Subcutaneous adipose tissue (tissue), 1 donor: ENCODE results near the gene TARP.

Source experiments
- TF ChIP-seq, protein P1 (sequence below): fragments of 450-650 bp; IDR thresholded peaks from one replicate; pipeline ENCODE4 v1.5.1; 2016; ENCODE audit warnings: low read depth, mild to moderate bottlenecking, control low read depth, antibody characterized with exemption, moderate library complexity

Gene TARP

DNA sequence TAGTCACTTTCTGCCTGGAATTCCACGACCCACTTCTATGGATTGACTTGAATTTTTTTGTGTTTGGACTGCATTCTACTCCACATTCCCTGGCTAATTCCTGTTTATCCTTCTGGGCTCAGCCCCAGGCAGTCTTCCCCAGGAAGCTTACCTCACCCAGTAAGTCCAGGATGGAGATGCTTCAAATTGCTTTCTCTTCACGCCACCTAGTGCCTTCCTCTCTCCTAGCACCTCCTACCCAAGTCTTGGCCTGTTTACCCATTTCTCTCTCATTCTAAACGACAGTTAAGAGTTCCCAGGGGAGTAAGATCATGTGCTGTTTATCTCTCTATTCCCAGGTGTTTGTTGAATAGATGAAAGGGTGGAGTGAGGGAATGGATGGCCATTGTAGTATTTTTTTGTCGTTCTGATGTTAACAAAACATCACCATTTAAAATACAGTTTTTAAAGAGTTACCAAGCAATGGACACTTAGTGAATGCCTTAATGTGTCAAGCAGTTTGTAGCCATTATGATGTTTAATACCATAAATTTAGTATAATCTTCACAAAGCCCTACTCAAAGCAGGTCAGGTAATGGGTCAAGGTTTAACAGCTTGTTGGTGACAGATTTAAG, 45.5 kb upstream of the TARP start:
- TF ChIP-seq, protein P1, sequence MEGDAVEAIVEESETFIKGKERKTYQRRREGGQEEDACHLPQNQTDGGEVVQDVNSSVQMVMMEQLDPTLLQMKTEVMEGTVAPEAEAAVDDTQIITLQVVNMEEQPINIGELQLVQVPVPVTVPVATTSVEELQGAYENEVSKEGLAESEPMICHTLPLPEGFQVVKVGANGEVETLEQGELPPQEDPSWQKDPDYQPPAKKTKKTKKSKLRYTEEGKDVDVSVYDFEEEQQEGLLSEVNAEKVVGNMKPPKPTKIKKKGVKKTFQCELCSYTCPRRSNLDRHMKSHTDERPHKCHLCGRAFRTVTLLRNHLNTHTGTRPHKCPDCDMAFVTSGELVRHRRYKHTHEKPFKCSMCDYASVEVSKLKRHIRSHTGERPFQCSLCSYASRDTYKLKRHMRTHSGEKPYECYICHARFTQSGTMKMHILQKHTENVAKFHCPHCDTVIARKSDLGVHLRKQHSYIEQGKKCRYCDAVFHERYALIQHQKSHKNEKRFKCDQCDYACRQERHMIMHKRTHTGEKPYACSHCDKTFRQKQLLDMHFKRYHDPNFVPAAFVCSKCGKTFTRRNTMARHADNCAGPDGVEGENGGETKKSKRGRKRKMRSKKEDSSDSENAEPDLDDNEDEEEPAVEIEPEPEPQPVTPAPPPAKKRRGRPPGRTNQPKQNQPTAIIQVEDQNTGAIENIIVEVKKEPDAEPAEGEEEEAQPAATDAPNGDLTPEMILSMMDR: no peak

DNA sequence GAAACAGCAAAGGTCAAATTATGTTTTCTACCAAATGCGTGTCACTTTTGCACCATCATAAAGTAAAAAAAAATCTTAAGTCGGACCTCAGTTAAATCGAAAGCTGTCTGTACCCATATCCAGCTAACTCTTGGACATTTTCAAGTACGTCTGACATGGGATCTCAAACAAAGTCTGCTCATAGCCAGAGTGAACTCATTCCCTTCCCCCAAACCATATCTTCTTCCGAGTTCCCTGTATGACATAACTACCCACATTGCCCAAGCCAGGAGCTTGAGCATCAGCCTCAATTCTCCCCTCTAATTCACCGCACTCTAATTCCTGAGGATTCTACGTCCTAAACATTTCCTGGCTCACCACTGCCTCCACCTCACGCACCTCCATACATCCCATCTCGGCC, 44.8 kb upstream of the TARP start:
- TF ChIP-seq, protein P1: no peak

DNA sequence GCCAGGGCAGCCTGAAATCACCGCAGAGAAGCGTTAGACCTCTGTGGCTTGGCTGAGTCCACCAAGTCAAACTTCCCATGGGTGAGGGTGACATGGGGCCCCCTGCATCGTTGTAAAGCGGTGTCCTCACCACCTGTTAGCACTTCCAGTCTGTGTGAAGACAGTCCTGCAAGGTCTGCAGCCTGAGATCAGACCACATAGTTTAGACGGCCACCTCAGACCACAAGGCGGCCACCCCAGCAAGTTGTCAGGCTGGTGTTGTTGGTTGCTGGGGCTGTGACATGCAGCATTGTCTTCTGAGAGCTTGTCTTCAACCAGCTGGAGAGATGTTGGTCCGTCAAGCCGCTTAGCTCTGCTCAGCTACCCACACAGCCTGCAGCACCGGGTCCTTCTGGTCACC, 44.1 kb upstream of the TARP start:
- TF ChIP-seq, protein P1: no peak

DNA sequence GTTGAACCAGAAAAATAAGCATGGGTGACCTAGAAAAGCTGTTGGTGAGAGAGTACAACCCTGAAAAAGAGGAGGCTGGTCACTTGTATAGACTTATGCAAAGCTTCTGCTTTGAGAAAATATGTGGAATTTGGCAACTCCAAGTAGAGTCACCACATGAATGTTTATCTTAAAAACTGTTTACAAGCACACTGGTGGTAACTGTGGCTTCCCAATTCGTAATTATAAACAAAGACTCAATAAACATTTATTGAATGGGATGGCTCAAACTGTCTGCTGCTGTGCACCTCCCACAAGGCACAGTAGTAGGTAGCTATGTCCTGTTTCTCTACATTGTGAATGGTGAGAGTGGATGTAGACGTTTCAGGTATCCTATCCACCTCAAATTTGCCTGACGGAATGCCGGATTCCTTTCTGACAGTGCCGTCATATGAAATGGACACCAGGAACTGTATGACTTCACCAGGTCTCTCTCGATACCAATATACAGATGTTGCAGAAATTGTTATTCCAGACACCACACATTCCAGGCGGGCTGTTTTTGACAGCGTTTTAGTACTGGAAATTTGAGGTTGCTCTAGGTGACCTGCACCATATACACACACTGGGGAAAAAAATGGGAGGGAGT, 43.4 kb upstream of the TARP start:
- TF ChIP-seq, protein P1: no peak

DNA sequence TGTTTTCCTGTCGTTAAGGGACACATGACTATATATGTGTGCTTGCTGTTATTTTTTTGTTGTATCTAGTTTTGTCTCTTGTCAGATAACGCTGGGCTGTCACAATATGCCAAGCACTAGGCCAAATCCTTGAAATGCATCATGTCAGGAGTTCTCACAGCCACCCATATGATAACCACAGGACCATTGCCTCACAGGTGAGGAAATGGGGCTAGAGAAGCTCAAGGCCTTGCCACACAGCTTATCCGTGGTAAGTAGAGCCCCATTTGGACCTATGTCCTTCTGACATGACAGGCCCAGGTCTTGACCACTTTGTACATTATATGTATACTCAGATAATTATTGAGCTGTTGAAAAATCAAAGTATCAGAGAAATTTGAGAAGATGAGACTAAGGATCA, 42.0 kb upstream of the TARP start:
- TF ChIP-seq, protein P1: no peak

DNA sequence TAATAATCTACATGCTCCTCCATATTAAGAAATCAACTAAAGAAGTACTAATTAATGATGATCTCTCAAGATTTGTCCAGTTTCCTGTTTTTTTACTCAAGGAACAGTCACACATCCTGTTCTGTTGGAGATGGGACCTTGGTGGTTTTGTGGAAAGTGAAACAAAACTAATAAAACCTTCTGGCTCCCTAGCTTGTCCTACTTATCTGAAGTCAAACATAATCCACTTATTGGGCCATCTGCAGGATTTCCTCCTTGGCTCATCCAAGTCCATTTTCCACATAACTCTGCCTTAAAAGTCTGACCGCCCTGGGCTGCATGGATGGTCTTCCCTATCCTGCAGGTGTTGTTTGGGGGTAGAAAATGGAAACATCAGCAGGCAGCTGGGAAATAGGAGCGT, 39.4 kb upstream of the TARP start:
- TF ChIP-seq, protein P1: no peak

DNA sequence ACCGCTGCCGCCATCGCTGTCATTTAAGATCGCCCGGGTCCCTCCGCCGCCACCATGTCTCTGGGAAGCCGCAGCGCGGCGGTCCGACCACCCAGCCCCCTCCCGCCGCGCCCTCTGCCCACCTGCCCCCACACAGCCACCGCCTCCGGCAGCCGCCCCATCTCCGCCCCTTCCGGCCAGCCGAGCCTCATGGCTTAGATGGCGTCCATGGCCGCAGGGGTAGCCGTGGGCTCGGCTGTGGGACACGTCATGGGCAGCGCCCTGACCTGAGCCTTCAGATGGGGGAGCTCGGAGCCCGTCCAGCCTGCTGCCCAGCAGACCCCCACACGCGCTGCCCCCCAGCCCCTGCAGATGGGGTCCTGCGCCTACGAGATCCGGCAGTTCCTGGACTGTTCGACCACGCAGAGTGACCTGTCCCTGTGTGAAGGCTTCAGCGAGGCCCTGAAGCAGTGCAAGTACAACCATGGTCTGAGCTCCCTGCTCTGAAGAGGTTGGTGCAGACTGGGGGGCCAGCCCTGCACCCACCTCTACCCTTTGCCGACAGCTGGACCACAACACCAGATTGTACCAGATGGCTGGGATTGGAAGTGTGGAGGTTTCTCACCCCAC, 38.0 kb upstream of the TARP start:
- TF ChIP-seq, protein P1: no peak
